ENCODE results near the gene NPTN. TPM values are rescaled to one million over a fixed set of nuclear protein-coding genes. Genes with fewer than 3 reads are reported as not detected.

The NPTN gene
- total and polyA plus RNA-seq, 7 experiments from 2014 or later, result 26.8 to 51.9 (median 42.6) TPM

- ChIA-PET POLR2A (interaction anchor here (0.6 kb wide), 1 partner anchor 39 kb away, joined by 5 read pairs; no protein-coding TSS in a partner anchor), CTCF (no interaction called here)
- Mint-ChIP-seq H3K9me3 (no peaks in the 10 kb centered on the region), H3K4me1 (peaks cover 0 to 1% (median 0%) of the 10 kb centered on the region in 7 donors), H3K36me3 (no peaks in the 10 kb centered on the region), H3K27ac (no peak overlapping the region), H3K4me3 (no peak overlapping the region), H3K27me3 (peaks cover 0 to 42% (median 0%) of the 10 kb centered on the region in 5 donors)
- H3K4me3 ChIP-seq (ENCODE audit: low read length), result no peak overlapping the region
- ATAC-seq (no peak), DNase-seq (no peak)
- no peaks in the 10 kb centered on the region for H3K9me3 ChIP-seq (ENCODE audit: control insufficient read depth in 2 of 3, low read length in 3 of 3)
- no peaks in the 10 kb centered on the region for H3K36me3 ChIP-seq (ENCODE audit: control insufficient read depth in 2 of 3, insufficient read depth in 3 of 3, low read length in 3 of 3)
- H3K4me1 ChIP-seq (ENCODE audit: control insufficient read depth in 2 of 2, insufficient read depth in 2 of 2, low read length in 2 of 2), result no peaks in the 10 kb centered on the region
- no peaks in the 10 kb centered on the region for H3K27me3 ChIP-seq (ENCODE audit: control insufficient read depth in 2 of 2, insufficient read depth in 2 of 2, low read length in 2 of 2)
- intact Hi-C loops (cut with micrococcal nuclease), result no loop called here
- H3K27ac ChIP-seq (ENCODE audit: low read depth, low read length), result no peak overlapping the region
Measured at GRCh38 chr15:73524919-73525318, 108.3 kb downstream of the NPTN start.

DNA sequence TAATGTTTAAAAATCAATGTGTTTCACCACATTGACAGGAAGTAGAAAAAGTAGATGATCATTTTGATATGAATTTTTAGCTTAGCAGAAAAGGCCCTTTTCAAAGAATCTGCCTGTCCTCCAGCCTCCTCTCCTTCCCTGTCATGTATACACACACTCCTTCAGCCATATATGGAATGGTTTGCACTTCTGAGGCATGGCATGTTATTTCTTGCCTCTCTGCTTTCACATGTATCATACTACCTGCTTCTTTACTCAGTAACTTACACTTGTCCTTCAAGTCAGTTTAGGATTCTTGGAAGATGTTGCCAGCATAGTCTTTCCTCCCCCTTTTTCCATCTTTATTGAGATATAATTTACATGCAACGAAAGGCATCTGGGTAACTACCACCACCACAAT lies 111.2 kb downstream of the NPTN start:
- Histone ChIP-seq H3K36me3 (ENCODE audit: control insufficient read depth in 2 of 3, insufficient read depth in 3 of 3, low read length in 3 of 3) (no peaks in the 10 kb centered on the region), H3K4me3 (ENCODE audit: low read length) (no peak overlapping the region), H3K4me1 (ENCODE audit: control insufficient read depth in 2 of 2, insufficient read depth in 2 of 2, low read length in 2 of 2) (peaks cover 0 to 15% of the 10 kb centered on the region in 2 donors), H3K27me3 (ENCODE audit: control insufficient read depth in 2 of 2, insufficient read depth in 2 of 2, low read length in 2 of 2) (no peaks in the 10 kb centered on the region), H3K27ac (ENCODE audit: low read depth, low read length) (no peak overlapping the region), H3K9me3 (ENCODE audit: control insufficient read depth in 2 of 3, low read length in 3 of 3) (no peaks in the 10 kb centered on the region)
- DNase-seq (no peak), ATAC-seq (no peak)
- Mint-ChIP-seq H3K4me1 (peaks cover 0 to 5% (median 0%) of the 10 kb centered on the region in 7 donors), H3K4me3 (no peak overlapping the region), H3K36me3 (peaks cover 0 to 7% (median 0%) of the 10 kb centered on the region in 5 donors), H3K27me3 (peaks cover 0 to 40% (median 0%) of the 10 kb centered on the region in 5 donors), H3K27ac (peak overlapping the region in 1 of 9 donors; percentile 26), H3K9me3 (no peaks in the 10 kb centered on the region)
- ChIA-PET CTCF (no interaction called here), POLR2A (no interaction called here)
- intact Hi-C loops (cut with micrococcal nuclease), result no loop called here

- Histone ChIP-seq H3K36me3 (ENCODE audit: control insufficient read depth in 2 of 3, insufficient read depth in 3 of 3, low read length in 3 of 3) (no peaks in the 10 kb centered on the region), H3K4me3 (ENCODE audit: low read length) (no peak overlapping the region), H3K4me1 (ENCODE audit: control insufficient read depth in 2 of 2, insufficient read depth in 2 of 2, low read length in 2 of 2) (peaks cover 0 to 15% of the 10 kb centered on the region in 2 donors), H3K27me3 (ENCODE audit: control insufficient read depth in 2 of 2, insufficient read depth in 2 of 2, low read length in 2 of 2) (no peaks in the 10 kb centered on the region), H3K9me3 (ENCODE audit: control insufficient read depth in 2 of 3, low read length in 3 of 3) (no peaks in the 10 kb centered on the region), H3K27ac (ENCODE audit: low read depth, low read length) (no peak overlapping the region)
- DNase-seq, result no peak
- no peak overlapping the region for H3K4me3 Mint-ChIP-seq
- CTCF ChIA-PET, result no interaction called here
- H3K27ac Mint-ChIP-seq, result no peak overlapping the region
- POLR2A ChIA-PET, result no interaction called here
- peaks cover 0 to 5% (median 0%) of the 10 kb centered on the region in 7 donors for H3K4me1 Mint-ChIP-seq
- ATAC-seq, result no peak
- peaks cover 0 to 6% (median 0%) of the 10 kb centered on the region in 11 donors for H3K9me3 Mint-ChIP-seq
- peaks cover 0 to 26% (median 3%) of the 10 kb centered on the region in 5 donors for H3K27me3 Mint-ChIP-seq
- intact Hi-C loops (cut with micrococcal nuclease), result no loop called here
- H3K36me3 Mint-ChIP-seq, result peaks cover 0 to 9% (median 0%) of the 10 kb centered on the region in 5 donors
Measured at GRCh38 chr15:73518876-73519733, 114.1 kb downstream of the NPTN start.

DNA sequence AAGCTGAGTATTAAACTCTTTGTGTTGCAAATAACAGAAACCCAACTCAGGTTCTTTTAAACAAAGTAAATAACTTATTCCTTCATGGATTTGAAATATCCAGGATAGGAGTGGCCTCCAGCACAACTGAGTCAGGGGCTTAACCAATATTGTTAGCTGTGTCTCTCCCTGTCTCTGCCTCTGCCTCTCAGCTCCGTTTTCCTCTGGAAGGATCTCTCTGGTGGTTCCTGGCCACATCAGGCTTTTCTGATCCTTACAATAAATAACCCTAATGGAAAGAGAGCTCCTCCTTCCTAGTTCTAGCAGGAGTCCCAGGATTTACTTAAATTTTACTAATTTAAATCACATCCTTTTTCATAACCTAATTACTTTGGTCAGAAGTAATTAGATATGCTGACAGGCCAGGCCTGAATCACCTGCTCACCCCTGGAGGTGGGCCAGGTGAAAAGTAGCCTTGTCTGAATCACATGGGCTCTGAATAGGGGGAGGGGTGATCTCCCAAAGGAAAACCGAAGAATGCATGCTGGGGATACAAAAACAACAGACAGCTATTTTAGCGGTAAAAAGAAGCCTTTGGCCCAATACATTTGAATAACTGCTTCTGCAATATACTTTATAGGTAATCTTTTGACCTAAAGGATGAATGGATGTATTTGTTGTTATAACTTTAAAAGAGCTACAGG lies 114.9 kb downstream of the NPTN start:
- ATAC-seq (no peak), DNase-seq (no peak)
- CTCF ChIA-PET, result no interaction called here
- H3K27ac Mint-ChIP-seq, result no peak overlapping the region
- H3K4me1 Mint-ChIP-seq, result peaks cover 0 to 5% (median 0%) of the 10 kb centered on the region in 7 donors
- H3K4me3 Mint-ChIP-seq, result no peak overlapping the region
- H3K27me3 Mint-ChIP-seq, result peaks cover 0 to 19% (median 3%) of the 10 kb centered on the region in 5 donors
- peaks cover 0 to 9% (median 0%) of the 10 kb centered on the region in 5 donors for H3K36me3 Mint-ChIP-seq
- POLR2A ChIA-PET, result no interaction called here
- Histone ChIP-seq H3K36me3 (ENCODE audit: control insufficient read depth in 2 of 3, insufficient read depth in 3 of 3, low read length in 3 of 3) (no peaks in the 10 kb centered on the region), H3K27me3 (ENCODE audit: control insufficient read depth in 2 of 2, insufficient read depth in 2 of 2, low read length in 2 of 2) (no peaks in the 10 kb centered on the region), H3K4me3 (ENCODE audit: low read length) (no peak overlapping the region), H3K27ac (ENCODE audit: low read depth, low read length) (no peak overlapping the region), H3K9me3 (ENCODE audit: control insufficient read depth in 2 of 3, low read length in 3 of 3) (no peaks in the 10 kb centered on the region), H3K4me1 (ENCODE audit: control insufficient read depth in 2 of 2, insufficient read depth in 2 of 2, low read length in 2 of 2) (peaks cover 0 to 15% of the 10 kb centered on the region in 2 donors)
- intact Hi-C loops (cut with micrococcal nuclease), result no loop called here
- H3K9me3 Mint-ChIP-seq, result peaks cover 0 to 6% (median 0%) of the 10 kb centered on the region in 11 donors

DNA sequence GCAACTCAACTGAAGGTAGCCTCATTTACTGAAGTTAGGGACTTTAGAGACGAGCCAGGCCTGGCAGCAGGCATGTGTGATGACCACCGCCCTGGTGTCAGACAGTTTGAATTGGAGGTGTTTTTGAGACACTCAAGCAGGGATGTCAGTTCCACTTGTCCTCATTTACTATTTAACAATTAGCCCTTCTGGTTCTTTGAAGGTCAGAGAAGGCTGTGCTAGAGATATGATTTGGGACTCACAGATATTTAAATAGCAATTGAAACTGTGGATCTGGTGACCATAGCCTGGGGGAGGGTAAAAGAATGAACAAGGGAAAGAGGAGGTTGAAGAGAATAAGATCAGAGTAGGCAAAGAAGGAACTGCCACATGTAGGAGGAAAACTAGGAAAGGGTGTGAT lies 115.6 kb downstream of the NPTN start:
- H3K4me3 Mint-ChIP-seq, result no peak overlapping the region
- Histone ChIP-seq H3K36me3 (ENCODE audit: control insufficient read depth in 2 of 3, insufficient read depth in 3 of 3, low read length in 3 of 3) (no peaks in the 10 kb centered on the region), H3K27me3 (ENCODE audit: control insufficient read depth in 2 of 2, insufficient read depth in 2 of 2, low read length in 2 of 2) (no peaks in the 10 kb centered on the region), H3K9me3 (ENCODE audit: control insufficient read depth in 2 of 3, low read length in 3 of 3) (no peaks in the 10 kb centered on the region), H3K27ac (ENCODE audit: low read depth, low read length) (no peak overlapping the region), H3K4me3 (ENCODE audit: low read length) (no peak overlapping the region), H3K4me1 (ENCODE audit: control insufficient read depth in 2 of 2, insufficient read depth in 2 of 2, low read length in 2 of 2) (peaks cover 0 to 15% of the 10 kb centered on the region in 2 donors)
- peaks cover 0 to 6% (median 0%) of the 10 kb centered on the region in 11 donors for H3K9me3 Mint-ChIP-seq
- H3K27me3 Mint-ChIP-seq, result peaks cover 0 to 16% (median 3%) of the 10 kb centered on the region in 5 donors
- POLR2A ChIA-PET, result no interaction called here
- ATAC-seq (no peak), DNase-seq (no peak)
- intact Hi-C loops (cut with micrococcal nuclease), result no loop called here
- CTCF ChIA-PET, result no interaction called here
- H3K4me1 Mint-ChIP-seq, result peaks cover 0 to 5% (median 0%) of the 10 kb centered on the region in 7 donors
- peaks cover 0 to 9% (median 0%) of the 10 kb centered on the region in 5 donors for H3K36me3 Mint-ChIP-seq
- H3K27ac Mint-ChIP-seq, result no peak overlapping the region

DNA sequence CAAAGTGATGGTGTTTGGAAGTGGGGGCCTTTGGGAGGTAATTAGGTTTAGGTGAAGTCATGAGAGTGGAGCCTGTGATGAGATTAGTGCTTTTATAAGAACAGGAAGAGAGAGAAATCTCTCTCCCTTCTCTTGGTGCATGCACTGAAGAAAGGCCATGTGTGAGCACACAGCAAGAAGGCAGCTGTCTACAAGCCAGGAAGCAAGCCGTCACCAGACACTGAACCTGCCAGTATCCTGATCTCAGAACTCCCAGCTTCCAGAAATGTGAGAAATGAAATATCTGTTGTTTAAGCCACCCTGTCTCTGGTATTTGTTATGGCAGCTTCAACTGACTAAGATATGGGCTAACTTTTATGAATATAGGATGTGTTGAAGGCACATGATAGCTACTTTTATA lies 117.7 kb downstream of the NPTN start:
- Mint-ChIP-seq H3K36me3 (peaks cover 0 to 9% (median 0%) of the 10 kb centered on the region in 5 donors), H3K27ac (no peak overlapping the region), H3K4me1 (peaks cover 0 to 5% (median 0%) of the 10 kb centered on the region in 7 donors), H3K4me3 (no peak overlapping the region), H3K9me3 (peaks cover 0 to 6% (median 0%) of the 10 kb centered on the region in 11 donors), H3K27me3 (peaks cover 0 to 9% (median 3%) of the 10 kb centered on the region in 5 donors)
- DNase-seq (no peak), ATAC-seq (no peak)
- Histone ChIP-seq H3K4me1 (ENCODE audit: control insufficient read depth in 2 of 2, insufficient read depth in 2 of 2, low read length in 2 of 2) (peaks cover 0 to 15% of the 10 kb centered on the region in 2 donors), H3K9me3 (ENCODE audit: control insufficient read depth in 2 of 3, low read length in 3 of 3) (no peaks in the 10 kb centered on the region), H3K36me3 (ENCODE audit: control insufficient read depth in 2 of 3, insufficient read depth in 3 of 3, low read length in 3 of 3) (no peaks in the 10 kb centered on the region), H3K27ac (ENCODE audit: low read depth, low read length) (no peak overlapping the region), H3K27me3 (ENCODE audit: control insufficient read depth in 2 of 2, insufficient read depth in 2 of 2, low read length in 2 of 2) (no peaks in the 10 kb centered on the region), H3K4me3 (ENCODE audit: low read length) (no peak overlapping the region)
- ChIA-PET CTCF (no interaction called here), POLR2A (no interaction called here)
- intact Hi-C loops (cut with micrococcal nuclease), result no loop called here
